Amniotic epithelial cell (primary cell): ENCODE data around the gene MYOZ3.

ENCODE experiments used
- DNase-seq: peaks from one replicate; pipeline ENCODE4 v3.0.0-alpha.2; 2010; ENCODE audit warnings: low read depth

MYOZ3 gene

DNA sequence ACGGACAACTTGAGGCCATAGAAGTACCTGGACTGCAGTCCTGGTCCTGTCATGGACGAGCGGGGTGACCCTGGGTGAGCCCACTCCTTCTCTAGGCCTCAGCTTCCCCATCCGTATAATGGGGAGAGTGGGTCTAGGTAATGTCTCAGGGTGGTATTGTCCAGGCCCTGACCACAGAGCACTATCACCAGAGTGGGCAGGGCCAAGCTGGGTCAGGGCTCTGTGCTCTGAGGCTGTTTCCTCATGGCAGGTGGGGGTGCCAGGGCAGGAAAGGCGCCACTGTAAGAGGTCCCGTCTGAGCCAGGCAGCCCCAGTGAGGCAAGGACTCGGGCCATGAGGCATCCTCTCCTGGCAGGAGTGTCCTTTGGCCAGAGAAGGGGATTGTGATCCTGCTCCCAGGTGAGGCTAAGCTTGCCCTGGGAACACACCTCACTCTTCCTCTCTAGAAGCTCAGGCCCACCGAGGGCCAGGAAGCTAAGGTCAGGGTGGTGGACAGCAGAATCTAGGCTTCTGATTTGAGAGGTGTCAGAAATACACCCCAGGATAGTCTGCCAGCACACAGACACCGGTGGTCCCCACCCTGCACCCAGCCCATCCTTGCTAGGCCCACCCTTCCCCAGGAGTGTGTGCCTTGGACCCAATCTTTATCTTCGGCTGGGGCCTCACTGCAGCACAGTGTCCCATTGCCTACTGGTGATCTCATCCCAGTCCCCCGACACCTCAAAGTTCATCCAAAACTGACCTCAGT lies 1.5 kb upstream of the MYOZ3 start:
- no peak for DNase-seq

DNA sequence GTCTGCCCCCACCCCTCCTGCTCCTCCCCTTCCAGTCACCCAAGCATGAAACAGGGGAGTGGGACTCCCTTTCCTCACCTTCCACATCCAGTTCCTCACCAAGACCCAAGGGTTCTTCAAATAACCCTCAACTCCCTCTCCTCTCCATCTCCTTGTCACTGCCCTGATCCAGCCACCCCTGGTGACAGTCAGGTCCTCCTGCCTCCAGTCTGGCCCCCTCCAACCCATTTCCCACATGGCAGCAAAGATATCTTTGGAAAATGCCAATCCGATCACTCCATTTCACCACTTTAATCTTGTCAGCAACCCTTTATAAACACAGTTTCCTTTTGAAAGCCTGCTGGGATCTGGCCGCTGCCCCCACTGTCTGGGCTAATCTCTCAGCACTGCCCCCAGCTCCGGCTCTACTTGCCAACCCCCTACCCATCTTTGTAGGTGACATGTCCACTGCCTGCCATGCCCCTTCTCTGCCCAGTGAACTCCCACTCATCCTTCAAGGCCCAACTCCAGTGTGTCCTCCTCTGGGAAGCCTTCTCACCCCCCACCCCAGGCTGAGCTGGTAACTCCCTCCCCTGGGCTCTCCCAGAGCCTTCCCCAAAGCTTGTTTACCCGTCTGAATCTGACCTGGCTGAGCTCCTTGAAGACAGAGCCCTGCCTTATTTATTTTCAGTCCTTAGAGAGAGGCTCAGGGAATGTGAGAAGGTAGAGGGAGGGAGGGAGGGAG lies 781 bp upstream of the MYOZ3 start:
- DNase-seq = no peak

DNA sequence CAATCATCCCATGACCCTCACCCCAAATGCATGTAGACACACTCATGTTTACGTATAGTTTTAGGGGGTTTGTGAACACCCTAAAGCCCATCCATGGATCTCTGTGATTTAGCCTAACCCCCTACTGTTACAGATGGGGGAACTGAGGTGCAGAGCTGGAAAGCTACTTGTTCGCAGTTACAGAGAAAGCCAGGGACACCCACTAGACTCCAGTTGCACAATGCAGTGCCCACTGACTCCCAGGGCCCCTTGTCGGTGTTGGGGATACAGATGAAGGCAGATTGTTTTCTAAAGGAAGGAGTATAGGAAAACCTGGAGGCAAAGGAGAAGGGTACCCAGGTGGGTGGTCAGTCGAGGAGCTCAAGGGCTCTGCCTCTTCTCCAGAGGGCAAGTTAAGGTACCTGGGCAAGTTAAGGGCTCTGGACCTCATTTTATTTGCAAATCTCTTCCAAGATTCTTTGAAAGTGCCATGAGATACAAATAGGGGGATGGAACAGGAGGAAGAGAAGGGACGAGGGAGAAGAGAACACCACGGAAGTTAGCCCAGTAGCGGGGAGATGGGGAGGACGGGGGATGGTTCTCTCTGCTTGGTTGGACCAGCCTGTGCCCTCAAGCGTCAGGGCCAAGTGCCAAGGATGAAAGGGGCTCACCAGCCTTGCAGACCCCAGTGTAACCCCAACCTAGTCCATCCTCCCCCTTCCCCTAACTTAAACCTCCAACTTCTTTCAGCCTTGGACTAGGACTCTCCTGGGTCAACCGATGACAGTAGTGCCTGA lies 958 bp downstream of the MYOZ3 start:
- DNase-seq = no peak

DNA sequence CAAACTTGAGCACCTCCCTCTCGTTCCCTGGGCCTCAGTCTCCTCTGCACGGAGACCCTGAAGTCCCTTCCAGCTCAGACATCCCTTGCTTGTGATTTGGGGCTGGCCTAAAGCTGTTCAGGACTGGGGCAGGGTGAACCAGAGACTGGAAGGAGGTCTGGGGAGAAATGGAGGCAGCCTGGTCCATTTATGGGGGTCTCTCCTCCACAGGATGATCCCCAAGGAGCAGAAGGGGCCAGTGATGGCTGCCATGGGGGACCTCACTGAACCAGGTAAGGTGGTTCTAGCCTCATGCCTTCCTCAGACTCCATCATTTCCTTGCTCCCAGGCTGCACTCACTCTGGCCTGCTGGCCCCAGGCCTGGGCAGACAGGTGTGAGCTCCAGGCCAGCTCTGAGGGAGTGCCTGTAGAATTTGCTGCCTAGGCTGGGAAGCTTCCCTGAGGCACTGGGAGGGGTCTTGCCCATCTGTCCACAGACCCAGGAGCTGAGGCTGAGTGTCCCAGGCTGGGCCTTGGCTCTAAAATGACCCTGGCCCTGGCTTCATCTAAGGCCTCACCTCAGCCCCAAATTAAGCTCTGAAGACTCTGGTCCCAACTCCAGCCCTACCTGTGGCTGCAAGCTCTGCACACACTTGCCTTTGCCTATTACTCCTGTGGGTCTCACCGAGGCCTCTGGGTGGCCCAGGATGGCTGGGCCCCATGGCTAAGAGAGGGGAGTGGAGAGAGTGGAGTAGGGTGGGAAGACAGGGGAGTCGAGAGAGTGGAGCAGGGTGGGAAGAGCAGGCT lies 1.9 kb downstream of the MYOZ3 start:
- no peak for DNase-seq

DNA sequence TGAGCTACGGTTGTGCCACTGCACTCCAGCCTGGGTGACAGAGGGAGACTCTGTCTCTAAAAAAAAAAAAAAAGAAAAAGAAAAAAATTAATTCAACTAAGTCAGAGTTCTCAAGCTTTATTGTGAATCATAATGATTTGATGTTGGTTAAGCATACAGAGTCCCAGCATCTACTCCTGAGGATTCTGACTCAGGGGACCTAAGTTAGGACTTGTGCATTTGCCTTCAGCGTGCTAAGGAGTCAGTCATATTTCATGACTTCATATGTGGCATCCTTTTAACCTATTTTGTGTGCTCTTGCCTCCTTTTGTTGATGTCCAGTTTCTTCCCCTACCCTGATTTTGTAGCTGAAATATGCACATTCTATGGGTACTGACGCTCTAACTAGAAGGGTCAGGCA lies 2.9 kb downstream of the MYOZ3 start:
- DNase-seq = no peak

DNA sequence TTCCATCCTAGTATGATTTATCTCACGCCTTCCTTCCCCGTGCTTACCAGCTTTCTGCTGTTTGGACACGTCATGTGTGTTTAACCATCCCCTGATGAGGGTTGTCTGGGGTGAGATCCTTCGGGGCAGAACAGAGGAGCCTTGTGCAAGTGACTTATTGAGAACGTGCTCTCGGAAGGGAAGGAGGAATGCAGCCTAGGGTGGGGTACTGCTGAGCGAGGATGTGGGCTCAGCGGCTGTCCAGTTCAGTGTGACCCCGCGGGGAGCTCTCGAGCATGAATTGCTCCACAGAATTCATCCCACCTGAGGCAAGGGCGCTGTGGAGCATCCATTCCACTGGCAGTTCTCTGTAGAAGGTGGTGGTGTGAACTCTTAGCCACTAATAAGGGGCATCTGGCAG lies 4.0 kb downstream of the MYOZ3 start:
- peak; percentile 83 for DNase-seq

DNA sequence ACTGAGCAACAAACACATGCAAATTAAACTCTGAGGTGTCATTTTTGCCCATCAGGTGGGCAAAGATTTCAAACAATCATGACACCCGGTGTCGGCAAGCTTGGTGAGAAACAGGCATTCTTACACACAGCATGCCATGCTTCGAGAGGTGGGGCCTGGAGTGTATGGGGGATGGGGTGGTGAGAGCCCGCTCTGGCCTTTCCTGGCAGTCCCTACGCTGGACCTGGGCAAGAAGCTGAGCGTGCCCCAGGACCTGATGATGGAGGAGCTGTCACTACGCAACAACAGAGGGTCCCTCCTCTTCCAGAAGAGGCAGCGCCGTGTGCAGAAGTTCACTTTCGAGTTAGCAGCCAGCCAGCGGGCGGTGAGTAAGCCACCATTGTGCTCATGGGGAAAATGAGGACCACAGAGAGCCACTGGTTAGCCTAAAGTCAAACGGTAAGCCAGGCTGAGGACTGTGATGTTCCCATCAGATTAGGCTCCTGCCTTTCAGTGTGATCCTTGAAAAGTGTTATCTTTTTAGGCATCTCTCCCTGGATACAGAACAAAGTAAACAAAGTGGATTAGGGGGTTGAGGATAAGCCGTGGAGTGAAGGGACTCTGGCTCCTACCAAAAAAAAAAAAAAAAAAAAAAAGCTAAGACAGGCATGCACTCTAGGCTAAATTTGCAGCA lies 9.4 kb downstream of the MYOZ3 start:
- no peak for DNase-seq

DNA sequence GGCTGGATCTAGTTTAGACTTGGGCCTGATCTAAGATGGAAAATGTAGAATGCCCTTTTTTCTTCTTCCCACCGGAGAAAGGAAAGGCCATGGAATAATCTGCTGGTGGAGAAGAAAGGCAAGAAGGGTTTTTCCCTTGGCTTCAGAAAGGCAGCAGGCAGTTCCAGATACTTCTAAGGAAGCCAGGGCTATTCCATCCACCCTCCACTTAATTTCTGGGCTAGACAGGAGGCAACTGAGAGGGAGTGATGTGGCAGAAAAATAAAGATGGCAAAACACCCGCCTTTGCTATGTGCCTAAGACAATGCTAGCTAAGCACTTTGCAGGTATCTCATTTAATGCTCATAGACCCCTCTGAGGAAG lies 9.9 kb downstream of the MYOZ3 start:
- no peak for DNase-seq

DNA sequence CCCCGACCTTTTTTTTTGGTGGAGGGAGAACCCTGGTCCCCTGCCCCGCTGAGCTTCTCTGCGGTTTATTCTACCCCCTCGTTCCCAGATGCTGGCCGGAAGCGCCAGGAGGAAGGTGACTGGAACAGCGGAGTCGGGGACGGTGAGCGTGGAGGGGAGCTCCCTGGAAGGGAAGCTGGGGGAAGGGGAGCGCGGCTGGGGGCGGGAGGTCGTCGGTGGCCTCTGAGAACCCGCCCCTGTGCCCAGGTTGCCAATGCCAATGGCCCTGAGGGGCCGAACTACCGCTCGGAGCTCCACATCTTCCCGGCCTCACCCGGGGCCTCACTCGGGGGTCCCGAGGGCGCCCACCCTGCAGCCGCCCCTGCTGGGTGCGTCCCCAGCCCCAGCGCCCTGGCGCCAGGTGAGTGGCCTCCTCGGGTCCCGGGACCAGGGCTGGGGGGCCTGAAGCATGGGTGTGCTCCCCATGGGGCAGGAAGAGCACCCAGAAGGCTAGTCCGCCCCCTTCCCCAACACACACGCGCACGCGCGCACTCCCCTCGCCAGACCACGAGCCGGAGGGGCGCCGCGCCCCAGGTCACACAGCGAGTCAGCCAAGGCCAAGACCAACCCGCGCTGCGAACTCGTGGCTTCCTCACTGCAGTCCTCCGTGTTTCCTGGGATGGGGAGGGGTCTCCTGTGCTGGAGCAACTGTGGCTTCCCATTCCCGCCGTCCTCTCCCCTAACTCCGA lies 10.6 kb downstream of the MYOZ3 start:
- no peak for DNase-seq

DNA sequence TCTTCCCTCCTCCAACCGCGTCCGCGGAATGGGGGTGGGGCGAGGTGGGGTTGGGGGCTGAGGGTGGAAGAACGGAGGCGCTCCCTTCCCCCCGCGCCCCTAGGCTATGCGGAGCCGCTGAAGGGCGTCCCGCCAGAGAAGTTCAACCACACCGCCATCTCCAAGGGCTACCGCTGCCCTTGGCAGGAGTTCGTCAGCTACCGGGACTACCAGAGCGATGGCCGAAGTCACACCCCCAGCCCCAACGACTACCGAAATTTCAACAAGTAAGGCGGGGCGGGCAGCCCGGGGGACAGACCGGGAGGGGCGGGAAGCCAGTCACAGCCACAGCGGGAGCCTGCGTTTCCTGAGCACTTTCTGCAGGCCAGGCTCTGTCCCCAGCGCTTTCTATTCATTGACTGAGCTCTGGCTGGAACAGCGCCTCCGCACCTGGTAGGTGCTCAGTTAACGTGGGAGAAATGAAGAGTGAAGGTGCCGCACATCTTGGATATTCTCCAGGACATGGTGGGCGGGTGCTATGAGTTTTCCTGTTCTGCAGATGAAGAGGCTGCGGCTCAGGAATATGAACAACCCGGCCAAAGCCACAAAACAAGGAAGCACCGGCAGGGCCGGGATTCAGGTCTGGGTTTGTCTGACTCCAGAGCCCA lies 11.3 kb downstream of the MYOZ3 start:
- DNase-seq = no peak

DNA sequence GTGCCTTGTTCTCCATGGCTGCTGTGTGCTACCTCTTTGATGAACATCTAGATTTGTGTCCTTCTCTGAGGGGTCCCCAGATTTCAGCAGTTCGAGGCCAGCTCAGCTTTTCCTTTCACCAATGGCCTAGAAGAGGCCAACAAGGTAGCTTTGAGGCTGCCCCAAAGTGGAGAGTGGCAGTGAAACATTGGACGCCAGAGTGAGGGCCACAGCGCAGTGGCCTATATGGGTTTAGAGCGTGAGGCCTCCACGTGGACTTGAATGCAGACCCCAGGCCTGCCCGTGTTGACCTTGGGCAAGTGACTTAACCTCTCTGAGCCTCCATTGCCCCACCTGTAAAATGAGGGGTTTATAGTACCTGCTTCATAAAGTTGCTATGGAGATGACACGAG lies 11.8 kb downstream of the MYOZ3 start:
- DNase-seq = no peak

DNA sequence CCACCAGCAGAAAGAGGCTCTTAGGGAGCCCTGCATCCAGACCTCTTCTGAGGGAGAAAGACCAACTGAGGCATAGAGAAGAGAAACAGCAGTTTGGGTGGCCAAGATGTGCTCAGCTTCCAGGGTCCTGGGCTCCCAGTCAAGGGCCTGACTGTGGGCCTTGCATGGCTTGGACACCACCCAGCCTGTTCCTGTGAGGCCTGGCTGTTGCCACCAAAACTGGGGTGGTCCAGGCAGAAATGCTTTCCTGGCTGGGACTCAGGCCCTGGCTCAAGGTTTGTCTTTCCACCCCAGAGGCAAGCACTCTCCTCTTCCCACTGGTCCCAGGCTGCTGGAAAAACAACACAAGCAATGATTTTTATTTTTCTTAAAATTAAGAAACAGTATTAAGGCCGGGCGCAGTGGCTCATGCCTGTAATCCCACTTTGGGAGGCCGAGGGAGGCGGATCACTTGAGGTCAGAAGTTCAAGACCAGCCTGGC lies 13.3 kb downstream of the MYOZ3 start:
- no peak for DNase-seq

DNA sequence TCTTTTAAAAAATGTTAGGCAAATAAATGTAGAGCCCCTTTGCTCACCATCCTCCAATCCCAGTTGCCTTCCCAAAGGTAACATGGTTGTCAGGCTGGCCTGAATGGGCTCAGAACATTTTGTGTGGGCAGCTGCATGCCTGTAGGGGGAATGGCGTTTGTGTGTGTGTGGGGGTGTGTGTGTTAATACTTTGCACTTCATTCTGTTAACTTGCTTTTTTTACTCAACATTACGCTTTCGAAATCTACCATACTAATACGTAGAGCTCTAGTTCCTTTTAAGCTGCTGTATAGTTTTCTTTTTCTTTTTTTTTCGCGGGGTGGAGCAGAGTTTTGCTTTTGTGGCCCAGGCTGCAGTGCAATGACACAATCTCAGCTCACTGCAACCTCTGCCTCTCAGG lies 14.0 kb downstream of the MYOZ3 start:
- peak; percentile 42 for DNase-seq

DNA sequence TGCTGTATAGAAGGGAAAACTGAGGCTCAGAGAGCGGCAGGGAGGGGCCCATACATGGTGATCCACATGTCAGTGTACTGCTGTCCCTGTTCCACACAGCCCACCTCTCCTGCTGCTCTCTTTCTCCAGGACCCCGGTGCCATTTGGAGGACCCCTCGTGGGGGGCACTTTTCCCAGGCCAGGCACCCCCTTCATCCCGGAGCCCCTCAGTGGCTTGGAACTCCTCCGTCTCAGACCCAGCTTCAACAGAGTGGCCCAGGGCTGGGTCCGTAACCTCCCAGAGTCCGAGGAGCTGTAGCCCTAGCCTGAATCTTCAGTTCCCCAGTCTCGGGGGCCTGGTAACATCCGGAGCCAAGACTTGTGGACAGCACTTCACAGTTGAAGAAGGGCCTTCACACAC lies 15.5 kb downstream of the MYOZ3 start:
- no peak for DNase-seq

DNA sequence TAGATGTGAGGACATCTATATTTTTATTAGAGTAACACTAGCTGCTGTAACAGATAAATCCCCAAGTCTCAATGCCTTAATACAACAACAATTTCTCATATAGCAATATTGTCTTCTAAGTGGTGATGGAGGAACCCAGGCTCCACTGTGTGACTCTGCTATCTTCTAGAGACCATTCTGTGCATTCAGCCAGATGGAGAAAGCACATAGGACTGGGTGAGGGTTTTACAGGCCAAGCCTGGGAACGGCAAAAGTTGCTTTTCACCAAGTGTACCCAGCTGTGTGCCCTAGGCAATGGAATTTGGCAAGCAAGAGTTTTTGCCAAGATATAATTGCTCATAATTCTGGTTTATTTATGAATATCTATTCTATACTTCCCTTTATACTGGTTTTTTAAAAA lies 28.1 kb downstream of the MYOZ3 start:
- no peak for DNase-seq

DNA sequence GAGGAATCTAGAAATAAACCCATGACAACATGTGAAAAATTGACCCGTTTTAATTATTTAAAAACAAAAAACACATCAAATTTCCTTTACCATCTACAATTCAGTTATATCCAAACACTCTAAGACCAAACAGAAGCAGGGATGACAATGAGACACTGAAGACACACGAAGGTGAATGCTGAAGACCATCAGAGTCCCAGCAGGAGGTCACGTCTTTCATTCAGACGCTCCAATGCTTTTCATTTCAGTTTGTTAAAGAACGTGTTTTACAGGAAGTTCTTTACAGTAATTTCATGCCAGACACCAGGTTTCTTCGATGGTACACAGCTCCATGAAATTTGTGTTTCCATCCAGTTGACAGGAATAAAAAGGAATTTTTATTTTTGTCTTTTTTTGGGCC lies 29.7 kb downstream of the MYOZ3 start:
- no peak for DNase-seq

DNA sequence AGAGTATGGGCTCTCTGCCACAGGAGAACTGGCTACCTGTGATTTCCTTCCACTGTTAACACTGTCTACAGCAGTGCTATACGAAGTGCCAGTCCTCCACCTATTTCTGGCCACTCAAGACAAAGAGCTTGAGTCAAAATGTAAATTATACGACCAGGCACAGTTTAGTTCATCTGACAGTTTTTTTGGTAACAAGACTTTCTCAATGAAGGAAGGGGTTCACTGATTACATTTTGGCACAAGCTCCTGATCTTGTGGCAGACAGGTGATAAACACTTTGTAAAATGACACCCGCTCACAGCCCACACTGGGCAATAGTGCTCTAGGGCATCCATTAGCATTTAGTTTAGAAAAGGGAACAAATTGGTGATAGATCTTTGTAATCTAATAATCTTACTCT lies 31.2 kb downstream of the MYOZ3 start:
- no peak for DNase-seq

DNA sequence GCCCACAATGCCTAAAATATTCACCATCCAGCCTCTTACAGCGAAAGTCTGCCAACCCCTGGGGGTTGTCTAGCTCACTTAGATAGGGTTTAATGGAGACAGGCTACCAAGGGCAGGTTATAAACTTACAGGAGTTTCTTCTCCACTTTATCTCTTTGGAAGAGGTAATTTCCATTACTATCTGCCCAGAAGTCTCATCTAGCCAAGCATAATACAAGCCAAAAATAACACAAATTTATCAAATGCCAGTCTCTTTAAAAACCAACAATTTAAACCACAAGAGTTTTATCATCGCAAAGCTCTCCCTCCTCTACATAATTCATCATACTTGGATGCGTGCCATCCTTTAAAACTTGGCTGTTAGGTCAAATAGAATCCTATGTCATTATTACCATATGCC lies 33.6 kb downstream of the MYOZ3 start:
- DNase-seq = peak; percentile 92

DNA sequence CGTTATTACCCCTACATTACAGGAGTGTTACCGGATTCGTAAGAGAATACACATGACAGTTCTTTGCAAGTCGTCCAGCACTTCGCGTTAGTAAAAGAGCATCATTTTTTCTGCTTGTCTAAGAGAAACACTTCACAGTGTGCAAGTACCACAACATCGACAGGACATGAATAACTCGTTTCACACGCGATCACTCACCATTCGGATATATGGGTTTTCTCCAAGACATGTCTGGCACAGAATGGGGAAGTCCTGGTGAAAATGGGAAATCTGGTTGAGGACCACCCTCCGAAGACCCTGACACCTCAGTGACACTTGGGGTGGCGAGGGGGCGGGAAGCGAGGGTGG lies 39.2 kb downstream of the MYOZ3 start:
- peak; percentile 8 for DNase-seq

DNA sequence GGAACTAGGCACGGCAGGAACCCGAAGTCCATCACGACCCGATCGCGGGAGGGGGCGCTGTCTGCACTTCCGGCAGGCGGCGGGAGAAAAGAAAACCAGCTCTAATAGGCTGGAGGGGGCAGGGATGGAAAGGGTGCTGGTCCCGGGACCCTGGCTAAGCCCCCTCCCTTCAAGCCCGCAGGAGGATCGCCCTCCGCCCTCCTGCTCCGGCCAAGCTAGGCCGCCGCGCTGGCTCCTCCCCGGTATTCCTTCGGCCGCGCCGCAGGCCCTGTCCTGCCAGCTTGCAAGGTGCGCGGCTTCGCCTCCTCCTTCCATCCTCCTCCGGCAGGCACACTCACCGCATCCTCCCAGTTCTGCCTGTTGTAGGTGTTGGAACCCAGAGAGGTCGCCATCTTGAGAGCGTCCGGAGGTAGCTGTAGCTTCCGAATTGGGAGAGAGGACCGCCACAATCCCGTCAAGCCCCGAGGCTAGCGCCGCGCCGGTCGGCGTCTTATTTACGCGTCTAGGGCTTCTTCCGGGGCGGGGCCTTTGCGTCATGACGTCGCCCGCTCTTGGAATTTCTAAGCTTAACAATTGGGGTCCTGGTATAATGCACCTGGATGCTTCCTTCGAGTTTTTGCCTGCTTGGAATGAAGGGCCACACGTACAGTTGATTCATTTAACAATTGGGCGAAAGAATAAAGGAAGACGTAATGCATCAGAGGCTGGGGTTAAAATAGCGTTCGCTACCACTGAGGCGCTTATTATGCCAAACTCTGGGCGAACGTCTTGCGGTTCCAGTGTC lies 39.7 kb downstream of the MYOZ3 start, which contains the start of gene RBM22:
RBM22 (minus strand) TSS at position 469 of the 784 bp plus-strand sequence; CDS start at position 392, 77 bp downstream.
- peak; percentile 81 for DNase-seq
